ENCODE data around the gene ACADM.
"Not testable (repeated sequence)": the region's sequence is repeated elsewhere in the genome, so short reads cannot be mapped to it uniquely, and the experiment has no call there.

ACADM gene

DNA sequence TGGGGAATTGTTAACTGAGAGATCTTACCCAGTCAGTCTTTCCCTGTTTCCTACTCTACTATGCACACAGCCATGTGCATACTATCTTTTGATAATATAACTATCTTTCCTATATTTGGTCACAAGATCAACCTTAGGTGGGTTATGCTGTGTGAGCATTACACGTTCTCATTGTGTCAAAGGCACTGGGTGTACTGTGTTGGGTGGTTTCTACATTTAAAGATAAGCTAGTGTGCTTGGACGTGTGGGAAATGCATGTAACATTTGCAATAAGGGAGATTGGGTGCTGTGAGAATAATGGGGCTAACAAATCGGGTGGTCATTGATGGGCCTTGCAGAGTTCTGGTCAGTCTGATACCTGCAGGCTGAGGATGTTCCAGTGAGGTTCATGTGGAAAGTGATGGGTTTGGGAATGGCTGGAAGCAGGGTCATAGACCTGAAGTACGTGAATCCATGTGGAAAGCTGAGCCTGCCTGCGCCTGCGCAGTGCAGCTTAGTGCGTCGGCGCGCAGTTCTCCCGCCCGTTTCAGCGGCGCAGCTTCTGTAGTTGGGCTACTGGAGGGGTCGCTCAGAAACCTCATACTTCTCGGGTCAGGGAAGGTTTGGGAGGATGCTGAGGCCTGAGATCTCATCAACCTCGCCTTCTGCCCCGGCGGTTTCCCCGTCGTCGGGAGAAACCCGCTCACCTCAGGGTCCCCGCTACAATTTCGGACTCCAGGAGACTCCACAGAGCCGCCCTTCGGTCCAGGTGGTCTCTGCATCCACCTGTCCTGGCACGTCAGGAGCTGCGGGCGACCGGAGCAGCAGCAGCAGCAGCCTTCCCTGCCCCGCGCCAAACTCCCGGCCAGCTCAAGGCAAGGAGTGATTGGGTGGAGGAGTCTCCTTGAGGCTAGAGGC is 72.1 kb downstream of the ACADM start, which contains the start of gene MSH4:
TSS of gene MSH4 (plus strand) at position 507 of the 897 bp plus-strand sequence. CDS start at position 611, 104 bp downstream.
- DNase-seq = no peak

DNA sequence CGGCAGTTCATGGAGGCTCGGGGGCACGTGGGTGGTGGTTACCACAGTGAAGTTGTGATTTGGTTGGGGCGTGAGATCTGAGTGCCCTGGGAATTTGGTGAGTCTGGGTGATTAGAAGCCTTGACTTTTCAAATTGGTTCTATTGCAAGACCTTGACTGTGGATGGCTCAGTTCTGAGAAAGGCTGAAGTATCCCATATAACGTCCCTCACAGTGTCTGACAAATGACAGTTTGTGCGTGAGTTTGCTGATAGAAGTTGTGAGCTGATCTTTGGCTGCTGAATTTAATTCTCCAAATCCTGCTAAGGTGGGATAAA is 72.7 kb downstream of the ACADM start:
- DNase-seq = no peak

DNA sequence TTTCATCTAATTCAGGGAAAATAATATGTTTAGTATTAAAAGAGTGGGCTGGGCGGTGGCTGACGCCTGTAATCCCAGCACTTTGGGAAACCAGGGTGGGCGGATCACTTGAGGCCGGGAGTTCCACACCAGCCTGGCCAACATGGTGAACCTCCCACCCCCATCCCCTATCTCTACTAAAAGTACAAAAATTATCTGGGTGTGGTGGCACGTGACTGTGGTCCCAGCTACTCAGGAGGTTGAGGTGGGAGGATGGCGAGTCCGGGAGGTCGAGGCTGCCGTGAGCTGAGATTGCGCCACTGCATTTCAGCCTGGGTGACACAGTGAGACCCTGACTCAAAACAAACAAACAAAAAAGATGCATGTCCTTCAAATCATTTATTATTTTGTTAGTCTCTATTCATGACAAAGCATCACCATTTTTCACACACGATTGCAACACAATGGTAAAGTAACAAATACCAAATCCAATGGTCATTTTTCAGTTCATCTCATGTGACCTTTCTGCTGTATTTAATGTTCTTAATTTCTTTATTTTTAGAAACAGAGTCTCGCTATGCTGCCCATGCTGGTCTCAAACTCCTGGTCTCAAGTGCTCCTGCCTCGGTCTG is 73.2 kb downstream of the ACADM start:
- DNase-seq = no peak

DNA sequence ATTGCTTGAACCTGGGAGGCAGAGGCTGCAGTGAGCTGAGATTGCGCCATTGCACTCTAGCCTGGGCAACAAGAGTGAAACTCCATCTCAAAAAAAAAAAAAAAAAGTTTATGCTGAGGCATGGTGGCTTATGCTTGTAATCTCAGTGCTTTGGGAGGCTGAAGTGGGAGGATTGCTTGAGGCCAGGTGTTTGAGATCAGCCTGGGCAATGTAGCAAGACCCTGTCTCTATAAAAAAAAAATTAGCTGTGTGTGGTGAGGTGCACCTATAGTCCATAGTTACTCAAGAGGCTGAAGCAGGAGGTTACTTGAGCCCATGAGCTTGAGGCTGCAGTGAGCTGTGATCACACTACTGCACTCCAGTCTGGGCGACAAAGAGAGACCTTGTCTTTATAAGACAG is 77.0 kb downstream of the ACADM start:
- not testable (repeated sequence) for DNase-seq

DNA sequence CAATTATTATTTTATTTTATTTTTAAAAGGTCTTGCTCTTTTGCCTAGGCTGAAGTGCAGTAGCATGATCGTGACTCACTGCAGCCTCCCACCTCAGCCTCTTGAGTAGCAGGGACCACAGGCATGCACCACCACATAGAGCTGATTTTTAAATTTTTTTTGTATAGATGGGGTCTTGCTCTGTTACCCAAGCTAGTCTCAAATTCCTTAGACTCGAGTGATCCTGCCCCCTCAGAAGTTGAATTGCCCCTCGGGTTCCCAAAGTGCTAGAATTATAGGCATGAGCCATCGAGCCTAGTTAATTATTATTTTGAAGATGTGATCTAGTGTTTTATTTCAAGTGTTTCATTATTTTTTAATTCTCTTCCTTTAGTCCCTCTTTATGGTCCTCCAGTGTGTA is 84.4 kb downstream of the ACADM start:
- no peak for DNase-seq

DNA sequence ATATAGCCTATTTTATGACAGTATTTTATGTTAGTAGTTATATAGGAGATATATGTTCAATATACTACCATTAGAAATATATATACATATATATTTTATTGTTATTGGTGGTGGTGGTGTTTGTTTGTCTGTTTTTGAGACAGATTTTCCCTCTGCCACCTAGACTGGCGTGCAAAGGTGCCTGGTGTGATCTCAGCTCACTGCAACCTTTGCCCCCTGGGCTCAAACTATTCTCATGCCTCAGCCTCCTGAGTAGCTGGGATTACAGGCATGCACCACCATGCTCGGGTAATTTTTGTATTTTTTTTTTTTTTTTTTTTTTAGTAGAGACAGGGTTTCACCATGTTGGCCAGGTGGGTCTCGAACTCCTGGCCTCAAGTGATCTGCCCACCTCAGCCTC is 85.6 kb downstream of the ACADM start:
- not testable (repeated sequence) for DNase-seq

DNA sequence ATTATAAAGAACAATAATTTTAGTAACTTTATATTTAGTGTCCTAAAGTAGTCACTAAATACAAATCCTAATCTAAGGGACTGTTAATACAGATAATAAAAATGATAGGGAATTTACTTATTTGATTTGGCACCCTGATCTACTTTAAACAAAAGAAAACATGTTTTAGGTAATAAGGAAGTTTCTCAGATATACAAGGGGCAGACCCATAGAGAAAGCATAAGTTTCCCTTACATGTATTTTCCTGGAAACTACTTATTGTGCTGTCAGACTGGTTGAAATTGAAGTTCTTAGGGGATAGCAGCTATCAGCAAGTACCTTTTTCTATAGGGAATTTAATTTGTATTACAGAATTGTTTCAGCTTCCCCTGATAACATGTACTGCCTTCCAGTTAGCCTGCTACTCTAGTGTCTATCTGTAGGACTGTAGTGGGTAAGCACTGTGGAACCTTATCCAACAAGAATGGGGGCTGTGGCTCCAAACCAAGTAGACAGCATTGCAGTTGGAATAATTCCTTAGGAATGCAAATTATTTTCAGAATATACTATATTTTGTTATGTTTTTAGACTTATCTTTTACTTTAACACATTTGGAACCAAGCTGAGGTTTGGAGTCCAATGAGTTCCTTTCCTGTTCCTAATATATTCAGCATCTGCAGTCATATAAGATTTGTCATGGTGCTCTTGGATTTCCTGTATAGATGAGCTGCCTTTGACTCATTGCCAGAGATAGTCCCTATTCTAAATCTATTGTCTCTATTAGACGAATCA is 86.9 kb downstream of the ACADM start:
- no peak for DNase-seq

DNA sequence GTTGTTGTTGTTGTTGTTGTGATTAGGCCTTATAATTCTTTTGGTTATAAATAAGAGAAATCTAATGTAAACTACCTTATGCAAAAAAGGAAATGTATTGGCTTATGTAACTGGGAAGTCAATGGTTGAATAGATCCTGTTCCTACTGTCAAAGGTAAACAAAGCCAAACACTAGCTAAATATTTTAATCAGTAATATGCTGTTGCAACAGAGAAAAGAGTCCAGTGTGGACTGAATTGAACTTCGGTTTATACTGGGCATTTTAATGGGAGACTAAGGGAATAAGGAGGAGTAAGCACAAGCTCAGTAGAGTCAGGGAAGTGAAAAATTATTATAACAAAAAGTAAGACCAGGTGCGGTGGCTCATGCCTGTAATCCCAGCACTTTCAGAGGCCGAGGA is 87.6 kb downstream of the ACADM start:
- DNase-seq = no peak
